Osteoblast (primary cell): Measurements from ENCODE around the gene SPATA46. TPM values are rescaled to one million over a fixed set of nuclear protein-coding genes. Genes with fewer than 3 reads are reported as not detected.

Source experiments
- DNase-seq: peaks from one replicate; pipeline ENCODE4 v3.0.0; 2011; ENCODE audit warnings: low spot score, mixed read lengths; ENCODE audit not compliant: insufficient read length; ENCODE audit errors: missing footprints
- H2AFZ ChIP-seq: 2 replicates; pipeline ENCODE4 v1.6.0; 2011; ENCODE audit warnings: mild to moderate bottlenecking, low read length
- H3K27ac ChIP-seq: 2 replicates; pipeline ENCODE4 v1.5.1; 2011; ENCODE audit warnings: mild to moderate bottlenecking, low read depth, low read length, moderate library complexity
- H3K27me3 ChIP-seq: 2 replicates; pipeline ENCODE4 v1.6.0; 2012; ENCODE audit warnings: mild to moderate bottlenecking, control low read depth, inconsistent platforms, low read length, moderate library complexity; ENCODE audit not compliant: insufficient read depth
- H3K36me3 ChIP-seq: 2 replicates; pipeline ENCODE4 v1.5.1; 2011; ENCODE audit warnings: mild to moderate bottlenecking, low read length, control low read depth, moderate library complexity; ENCODE audit not compliant: insufficient read depth
- H3K4me1 ChIP-seq: 2 replicates; pipeline ENCODE4 v1.5.1; 2011; ENCODE audit warnings: mild to moderate bottlenecking, low read length, control low read depth, moderate library complexity; ENCODE audit not compliant: insufficient read depth
- H3K4me2 ChIP-seq: 2 replicates; pipeline ENCODE4 v1.6.0; 2011; ENCODE audit warnings: mild to moderate bottlenecking, low read length; ENCODE audit not compliant: insufficient read depth
- H3K4me3 ChIP-seq: fragments of 200-600 bp; sonication (generic); 3 replicates; pipeline ENCODE4 v1.5.1; 2012; ENCODE audit warnings: mild to moderate bottlenecking, low read length, inconsistent platforms; ENCODE audit not compliant: insufficient read depth
- H3K79me2 ChIP-seq: 2 replicates; pipeline ENCODE4 v1.6.0; 2012; ENCODE audit warnings: mild to moderate bottlenecking, low read length, control low read depth, inconsistent platforms; ENCODE audit not compliant: insufficient read depth
- H3K9me3 ChIP-seq: 2 replicates; pipeline ENCODE4 v1.5.1; 2011; ENCODE audit warnings: low read depth, low read length, control low read depth
- H4K20me1 ChIP-seq: 2 replicates; pipeline ENCODE4 v1.6.0; 2012; ENCODE audit warnings: mild to moderate bottlenecking, low read length, control low read depth; ENCODE audit not compliant: insufficient read depth
- CTCF ChIP-seq: IDR thresholded peaks from 2 replicates; pipeline ENCODE4 v1.5.1; 2011; ENCODE audit warnings: mild to moderate bottlenecking, low read depth, low read length, moderate library complexity; ENCODE audit errors: extremely low read depth
- total RNA-seq: library from RNA; depleted of rRNA; stranded (reverse); fragments of >200 nt; gene quantifications from 2 replicates; pipeline ENCODE4 v1.2.3, GENCODE V29; 2012

The SPATA46 gene
- total RNA-seq, 1 donor: not detected

- no peaks in the 10 kb centered on the region for H3K4me1 ChIP-seq
- no peak overlapping the region for H3K27ac ChIP-seq
- no peak overlapping the region for H2AFZ ChIP-seq
- DNase-seq: no peak
- TF ChIP-seq CTCF: no peak
- no peaks in the 10 kb centered on the region for H3K9me3 ChIP-seq
- H3K79me2 ChIP-seq: no peaks in the 10 kb centered on the region
- peaks cover 48% of the 10 kb centered on the region for H3K27me3 ChIP-seq
- no peak overlapping the region for H3K4me3 ChIP-seq
- H3K4me2 ChIP-seq: no peak overlapping the region
- H4K20me1 ChIP-seq: peaks cover 2% of the 10 kb centered on the region
- no peaks in the 10 kb centered on the region for H3K36me3 ChIP-seq
These were observed 42.7 kb downstream of the SPATA46 start for GRCh38 chr1:162333991-162334390.

- peaks cover 31% of the 10 kb centered on the region for H3K27me3 ChIP-seq
- no peaks in the 10 kb centered on the region for H3K4me1 ChIP-seq
- no peak for TF ChIP-seq CTCF
- no peaks in the 10 kb centered on the region for H4K20me1 ChIP-seq
- H3K79me2 ChIP-seq: no peaks in the 10 kb centered on the region
- H3K4me3 ChIP-seq: no peak overlapping the region
- no peak overlapping the region for H3K27ac ChIP-seq
- H3K9me3 ChIP-seq: no peaks in the 10 kb centered on the region
- H3K4me2 ChIP-seq: no peak overlapping the region
- H3K36me3 ChIP-seq: no peaks in the 10 kb centered on the region
- no peak for DNase-seq
- H2AFZ ChIP-seq: no peak overlapping the region
These were observed 46.8 kb downstream of the SPATA46 start for GRCh38 chr1:162329826-162330225.

- no peak for TF ChIP-seq CTCF
- Histone ChIP-seq H4K20me1 (no peaks in the 10 kb centered on the region), H3K9me3 (no peaks in the 10 kb centered on the region), H3K27me3 (peaks cover 34% of the 10 kb centered on the region), H3K36me3 (no peaks in the 10 kb centered on the region), H3K79me2 (no peaks in the 10 kb centered on the region), H3K27ac (no peak overlapping the region), H3K4me3 (no peak overlapping the region), H3K4me2 (no peak overlapping the region), H3K4me1 (no peaks in the 10 kb centered on the region), H2AFZ (no peak overlapping the region)
- DNase-seq: no peak
These were observed 48.1 kb downstream of the SPATA46 start for GRCh38 chr1:162328512-162328911.

GRCh38 chr1:162327788-162328165, 48.9 kb downstream of the SPATA46 start:
- no peak overlapping the region for H3K4me3 ChIP-seq
- H3K9me3 ChIP-seq: no peaks in the 10 kb centered on the region
- no peak overlapping the region for H3K27ac ChIP-seq
- H3K79me2 ChIP-seq: no peaks in the 10 kb centered on the region
- no peaks in the 10 kb centered on the region for H3K4me1 ChIP-seq
- H2AFZ ChIP-seq: no peak overlapping the region
- H3K36me3 ChIP-seq: no peaks in the 10 kb centered on the region
- no peak for TF ChIP-seq CTCF
- peaks cover 39% of the 10 kb centered on the region for H3K27me3 ChIP-seq
- H4K20me1 ChIP-seq: no peaks in the 10 kb centered on the region
- H3K4me2 ChIP-seq: no peak overlapping the region
- DNase-seq: no peak
